Left ventricle myocardium superior (tissue), 1 donor: ENCODE measurements around the gene COLGALT1. TPM values are rescaled to one million over a fixed set of nuclear protein-coding genes. Genes with fewer than 3 reads are reported as not detected.

ENCODE experiments used
- ATAC-seq: fragments of 200-7000 bp; cut with Tn5 transposase; one replicate; pipeline ENCODE4 v1.9.1; 2020; ENCODE audit warnings: mild to moderate bottlenecking, moderate library complexity
- DNase-seq: peaks from one replicate; pipeline ENCODE4 v3.0.0-alpha.2; 2020
- intact Hi-C: fragments of 100-400 bp; cut with micrococcal nuclease; formaldehyde crosslinking; loops from one replicate; pipeline ENCODE4 v1.11.0; 2022
- total RNA-seq: library from RNA; stranded (reverse); fragmentation: NEBNext Ultra II Directional; extraction: Animal tissue kit (Norgen Biotek cat#: 25700); gene quantifications from one replicate; pipeline ENCODE4 v1.2.1, GENCODE V29; 2021
- donor health status: DM: no; HTN: yes; CAD: no; lungs with severe emphysema.

COLGALT1 gene
- total RNA-seq, 1 donor from 2014 or later: 33.0 TPM

- intact Hi-C loops: no loop called here
- DNase-seq (no peak), ATAC-seq (no peak)
These were observed 56.2 kb downstream of the COLGALT1 start for GRCh38 chr19:17611462-17612244.

- DNase-seq: no peak
These were observed 59.0 kb downstream of the COLGALT1 start for GRCh38 chr19:17614476-17614875.

GRCh38 chr19:17615889-17616685 is 60.6 kb downstream of the COLGALT1 start:
- no peak for DNase-seq
- ATAC-seq: no peak
- intact Hi-C loops: no loop called here

More at GRCh38 chr19:17614476-17614875, 59.0 kb downstream of the COLGALT1 start:
- intact Hi-C loops: no loop called here
- ATAC-seq: no peak

- intact Hi-C loops: no loop called here
- ATAC-seq: no peak
- DNase-seq: no peak
These were observed 61.2 kb downstream of the COLGALT1 start for GRCh38 chr19:17616686-17616960.

GRCh38 chr19:17616961-17617806 is 61.7 kb downstream of the COLGALT1 start:
- DNase-seq: no peak
- intact Hi-C loops: no loop called here
- no peak for ATAC-seq

GRCh38 chr19:17617807-17618192 is 62.4 kb downstream of the COLGALT1 start:
- DNase-seq: no peak
- intact Hi-C loops: no loop called here
- ATAC-seq: no peak

GRCh38 chr19:17618281-17618903 is 62.9 kb downstream of the COLGALT1 start:
- DNase-seq: no peak
- ATAC-seq: no peak
- intact Hi-C loops: no loop called here

- ATAC-seq: no peak
- intact Hi-C loops: no loop called here
- no peak for DNase-seq
These were observed 63.5 kb downstream of the COLGALT1 start for GRCh38 chr19:17618936-17619335.

- intact Hi-C loops: no loop called here
- ATAC-seq (no peak), DNase-seq (no peak)
These were observed 65.2 kb downstream of the COLGALT1 start for GRCh38 chr19:17620696-17621095.

GRCh38 chr19:17623224-17623935 is 67.9 kb downstream of the COLGALT1 start:
- intact Hi-C loops: no loop called here
- DNase-seq: no peak
- no peak for ATAC-seq

GRCh38 chr19:17624314-17624991 is 69.0 kb downstream of the COLGALT1 start:
- no peak for DNase-seq
- intact Hi-C loops: no loop called here
- ATAC-seq: no peak

- DNase-seq: no peak
- intact Hi-C loops: no loop called here
- ATAC-seq: no peak
These were observed 69.6 kb downstream of the COLGALT1 start for GRCh38 chr19:17625043-17625442.

GRCh38 chr19:17625980-17626379 is 70.5 kb downstream of the COLGALT1 start:
- intact Hi-C loops: no loop called here
- ATAC-seq: no peak
- no peak for DNase-seq

GRCh38 chr19:17626456-17627015 is 71.1 kb downstream of the COLGALT1 start:
- DNase-seq (no peak), ATAC-seq (no peak)
- intact Hi-C loops: no loop called here

GRCh38 chr19:17627161-17627560 is 71.7 kb downstream of the COLGALT1 start:
- no peak for DNase-seq
- no peak for ATAC-seq
- intact Hi-C loops: no loop called here

GRCh38 chr19:17627921-17628320 is 72.5 kb downstream of the COLGALT1 start:
- no peak for ATAC-seq
- intact Hi-C loops: no loop called here
- no peak for DNase-seq

- intact Hi-C loops: no loop called here
- no peak for ATAC-seq
- no peak for DNase-seq
These were observed 74.3 kb downstream of the COLGALT1 start for GRCh38 chr19:17629760-17630159.

GRCh38 chr19:17632577-17632976 is 77.1 kb downstream of the COLGALT1 start:
- intact Hi-C loops: no loop called here

More at GRCh38 chr19:17632577-17632976, 77.1 kb downstream of the COLGALT1 start:
- DNase-seq: no peak
- no peak for ATAC-seq
